Measurements from ENCODE around the gene FAM193B.

- TF ChIP-seq GATA3 (IDR thresholded peaks at IDR 0.05; ENCODE audit: low read depth, low read length) (no peak), GATA2 (IDR thresholded peaks at IDR 0.05; ENCODE audit: low read depth, low read length) (no peak)
Measured at GRCh38 chr5:177601577-177602457, 47.5 kb upstream of the FAM193B start.
